WTC11 (cell line): ENCODE data around the gene TAF15.

Experiments
- CREB1 ChIP-seq: sonication (generic); formaldehyde crosslinking; IDR thresholded peaks from 2 replicates; pipeline ENCODE4 v1.8.0; 2023; ENCODE audit warnings: mild to moderate bottlenecking, missing genetic modification reagents
- IRF1 ChIP-seq: sonication (generic); formaldehyde crosslinking; IDR thresholded peaks from 2 replicates; pipeline ENCODE4 v1.8.0; 2023; ENCODE audit warnings: missing genetic modification reagents
- NR2C2 ChIP-seq: sonication (generic); formaldehyde crosslinking; IDR thresholded peaks from 2 replicates; pipeline ENCODE4 v1.8.0; 2022; ENCODE audit warnings: mild to moderate bottlenecking, missing genetic modification reagents
- SOX15 ChIP-seq: fragments of 250-450 bp; sonication (Bioruptor Pico); IDR thresholded peaks from 2 replicates; pipeline ENCODE4 v1.9.0; 2021; ENCODE audit warnings: mild to moderate bottlenecking
- TCF7 ChIP-seq: sonication (generic); formaldehyde crosslinking; IDR thresholded peaks from 2 replicates; pipeline ENCODE4 v1.8.0; 2022; ENCODE audit warnings: mild to moderate bottlenecking, low read depth, missing genetic modification reagents, moderate library complexity
- ZNF138 ChIP-seq: sonication (generic); formaldehyde crosslinking; conservative IDR thresholded peaks from 2 replicates; pipeline ENCODE4 v1.8.1; 2022; ENCODE audit warnings: mild to moderate bottlenecking, moderate library complexity, missing genetic modification reagents
- TF ChIP-seq, protein P1 (sequence below): sonication (generic); formaldehyde crosslinking; IDR thresholded peaks from 2 replicates; pipeline ENCODE4 v1.8.0; 2022; ENCODE audit warnings: mild to moderate bottlenecking, missing genetic modification reagents
- TF ChIP-seq, protein P2 (sequence below): fragments of 200-600 bp; IDR thresholded peaks from 2 replicates; pipeline ENCODE4 v1.8.0; 2022; ENCODE audit warnings: antibody characterized with exemption

DNA sequence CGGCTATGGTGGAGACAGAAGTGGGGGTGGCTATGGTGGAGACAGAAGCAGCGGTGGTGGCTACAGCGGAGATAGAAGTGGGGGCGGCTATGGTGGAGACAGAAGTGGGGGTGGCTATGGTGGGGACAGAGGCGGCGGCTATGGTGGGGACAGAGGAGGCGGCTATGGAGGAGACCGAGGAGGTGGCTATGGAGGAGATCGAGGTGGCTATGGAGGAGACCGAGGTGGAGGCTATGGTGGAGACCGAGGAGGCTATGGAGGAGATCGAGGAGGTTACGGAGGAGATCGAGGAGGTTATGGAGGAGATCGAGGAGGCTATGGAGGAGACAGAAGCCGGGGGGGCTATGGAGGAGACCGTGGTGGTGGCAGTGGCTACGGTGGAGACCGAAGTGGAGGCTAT is 35.3 kb downstream of the TAF15 start:
- TF ChIP-seq NR2C2 (CRISPR knock-in tag) (no peak), ZNF138 (CRISPR knock-in tag) (no peak), TCF7 (no peak), IRF1 (CRISPR knock-in tag) (no peak), SOX15 (CRISPR knock-in tag) (no peak), CREB1 (no peak)
- TF ChIP-seq, protein P1, sequence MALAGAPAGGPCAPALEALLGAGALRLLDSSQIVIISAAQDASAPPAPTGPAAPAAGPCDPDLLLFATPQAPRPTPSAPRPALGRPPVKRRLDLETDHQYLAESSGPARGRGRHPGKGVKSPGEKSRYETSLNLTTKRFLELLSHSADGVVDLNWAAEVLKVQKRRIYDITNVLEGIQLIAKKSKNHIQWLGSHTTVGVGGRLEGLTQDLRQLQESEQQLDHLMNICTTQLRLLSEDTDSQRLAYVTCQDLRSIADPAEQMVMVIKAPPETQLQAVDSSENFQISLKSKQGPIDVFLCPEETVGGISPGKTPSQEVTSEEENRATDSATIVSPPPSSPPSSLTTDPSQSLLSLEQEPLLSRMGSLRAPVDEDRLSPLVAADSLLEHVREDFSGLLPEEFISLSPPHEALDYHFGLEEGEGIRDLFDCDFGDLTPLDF = no peak
- TF ChIP-seq, protein P2, sequence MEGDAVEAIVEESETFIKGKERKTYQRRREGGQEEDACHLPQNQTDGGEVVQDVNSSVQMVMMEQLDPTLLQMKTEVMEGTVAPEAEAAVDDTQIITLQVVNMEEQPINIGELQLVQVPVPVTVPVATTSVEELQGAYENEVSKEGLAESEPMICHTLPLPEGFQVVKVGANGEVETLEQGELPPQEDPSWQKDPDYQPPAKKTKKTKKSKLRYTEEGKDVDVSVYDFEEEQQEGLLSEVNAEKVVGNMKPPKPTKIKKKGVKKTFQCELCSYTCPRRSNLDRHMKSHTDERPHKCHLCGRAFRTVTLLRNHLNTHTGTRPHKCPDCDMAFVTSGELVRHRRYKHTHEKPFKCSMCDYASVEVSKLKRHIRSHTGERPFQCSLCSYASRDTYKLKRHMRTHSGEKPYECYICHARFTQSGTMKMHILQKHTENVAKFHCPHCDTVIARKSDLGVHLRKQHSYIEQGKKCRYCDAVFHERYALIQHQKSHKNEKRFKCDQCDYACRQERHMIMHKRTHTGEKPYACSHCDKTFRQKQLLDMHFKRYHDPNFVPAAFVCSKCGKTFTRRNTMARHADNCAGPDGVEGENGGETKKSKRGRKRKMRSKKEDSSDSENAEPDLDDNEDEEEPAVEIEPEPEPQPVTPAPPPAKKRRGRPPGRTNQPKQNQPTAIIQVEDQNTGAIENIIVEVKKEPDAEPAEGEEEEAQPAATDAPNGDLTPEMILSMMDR = no peak
